Activated CD8-positive, alpha-beta memory T cell treated with anti-CD3 and anti-CD28 coated beads for 4 hours (primary cell): ENCODE results near the gene PTPN3.

ENCODE experiments used
- DNase-seq, 2 donors: peaks; one replicate each; pipeline ENCODE4 v3.0.0-alpha.2; 2020; ENCODE audit warnings: low read depth in 2 of 2

PTPN3 gene

DNA sequence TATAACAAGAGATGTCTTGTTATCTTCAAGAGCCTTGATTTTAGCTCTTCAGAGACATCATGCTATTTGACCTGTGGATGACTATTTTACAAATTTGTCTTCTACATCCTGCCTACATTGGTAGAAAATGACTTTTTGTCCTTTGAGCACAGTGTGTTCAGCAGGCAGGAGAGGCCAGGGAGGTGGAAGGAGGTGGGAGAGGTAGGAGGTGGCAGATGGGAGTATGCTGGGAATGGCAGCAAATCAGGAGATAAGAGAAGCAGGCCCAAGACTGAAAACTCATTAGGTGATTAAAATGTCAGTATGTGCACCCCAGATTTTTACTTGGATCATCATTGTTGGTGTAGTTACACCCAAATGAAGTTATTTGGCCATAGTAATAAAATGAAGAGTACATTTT, 44.1 kb downstream of the PTPN3 start:
- no peak for DNase-seq

DNA sequence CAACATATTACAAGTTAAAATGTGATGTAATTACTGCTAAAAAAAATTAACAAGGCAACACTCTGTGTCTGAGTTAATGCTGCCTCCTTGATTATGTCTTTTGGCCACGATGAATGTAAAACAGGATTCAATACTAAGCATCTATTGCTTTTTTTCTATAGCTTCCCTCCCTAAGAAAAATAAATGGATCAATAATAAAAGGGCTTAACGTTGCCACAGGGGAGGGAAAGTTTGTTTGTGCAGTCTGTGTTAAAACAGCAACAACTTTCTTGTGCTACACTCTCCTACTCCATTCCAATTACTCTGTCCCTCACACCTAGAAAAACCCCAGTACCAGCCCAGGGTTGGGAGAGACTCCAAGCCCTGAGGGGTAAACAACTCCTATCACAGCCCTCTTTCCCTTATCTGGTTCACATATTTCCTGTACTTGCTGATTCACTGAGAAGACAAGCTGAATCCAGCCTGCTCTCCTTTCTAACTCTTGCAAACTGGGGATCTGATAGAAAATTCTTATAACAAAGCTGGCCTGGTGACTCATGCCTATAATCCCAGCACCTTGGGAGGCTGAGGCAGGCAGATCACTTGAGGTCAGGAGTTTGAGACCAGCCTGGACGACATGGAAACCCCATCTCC, 44.8 kb downstream of the PTPN3 start:
- DNase-seq: no peak

- no peak for DNase-seq
Measured at GRCh38 chr9:109452761-109453160, 45.3 kb downstream of the PTPN3 start.

- no peak for DNase-seq
Measured at GRCh38 chr9:109451311-109452025, 46.6 kb downstream of the PTPN3 start.

GRCh38 chr9:109450346-109450745, 47.8 kb downstream of the PTPN3 start:
- no peak for DNase-seq

GRCh38 chr9:109449036-109449798, 48.9 kb downstream of the PTPN3 start:
- DNase-seq: no peak

- DNase-seq: no peak
Measured at GRCh38 chr9:109448223-109448622, 49.9 kb downstream of the PTPN3 start.

DNA sequence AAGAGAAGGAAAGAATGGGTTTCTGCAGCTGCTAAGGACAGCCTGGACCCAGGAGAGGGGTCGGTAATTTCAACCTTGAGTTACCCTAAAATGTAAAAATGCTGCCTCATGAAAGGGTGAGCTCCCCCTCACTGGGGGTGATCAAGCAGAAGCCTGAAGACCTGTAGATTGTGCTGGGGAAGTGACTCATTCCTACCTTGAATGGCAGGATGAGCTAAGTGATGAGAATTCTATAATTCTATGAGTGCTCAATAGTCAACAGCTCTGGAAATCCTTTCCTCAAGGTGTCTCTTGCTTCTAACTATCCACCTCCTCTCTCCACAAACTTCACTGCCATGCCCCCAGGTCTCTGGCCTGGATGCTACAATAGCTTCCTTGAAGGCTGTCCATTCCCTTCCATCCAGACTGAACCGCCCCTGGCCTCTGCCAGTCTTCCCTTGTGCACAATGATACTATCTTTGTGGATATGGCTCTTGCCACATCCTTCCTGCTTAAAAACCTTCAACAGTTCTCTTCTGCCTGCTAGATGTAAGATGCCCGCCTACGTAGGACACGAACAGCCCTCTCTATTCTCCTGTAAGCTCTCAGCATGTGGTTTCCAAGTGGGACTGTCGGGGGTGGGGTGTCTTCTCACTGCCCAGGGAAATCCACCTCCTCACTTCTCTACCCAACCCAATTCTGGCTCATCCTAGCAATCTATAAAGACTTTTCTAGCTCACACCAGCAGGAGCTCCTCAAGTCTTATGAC, 50.6 kb downstream of the PTPN3 start:
- DNase-seq: no peak

DNA sequence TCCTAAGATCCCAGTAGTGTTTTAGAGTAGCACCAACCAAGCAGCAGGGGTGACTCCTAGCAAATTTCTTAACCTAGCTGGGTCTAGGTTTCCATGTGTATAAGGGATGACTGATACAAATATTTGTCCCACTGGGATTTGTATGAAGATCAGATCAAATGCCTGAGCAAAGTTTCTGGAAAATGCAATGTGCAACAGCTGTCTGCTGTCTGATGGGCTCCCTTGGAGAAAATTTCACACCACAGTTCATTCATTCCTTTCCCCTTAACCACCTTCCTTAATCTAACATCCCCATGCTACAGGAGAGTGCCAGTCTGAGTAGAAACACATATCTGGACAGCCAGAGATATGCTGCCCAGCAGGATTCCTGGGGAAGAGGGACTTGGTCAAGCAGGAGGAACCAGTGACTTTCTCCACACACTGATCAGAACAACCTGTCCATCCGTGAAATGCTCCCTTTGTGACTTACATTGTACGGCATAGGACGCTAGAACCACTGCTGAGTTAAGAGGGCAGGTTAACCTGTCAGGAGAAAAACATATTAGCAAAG, 53.3 kb downstream of the PTPN3 start:
- no peak for DNase-seq

DNA sequence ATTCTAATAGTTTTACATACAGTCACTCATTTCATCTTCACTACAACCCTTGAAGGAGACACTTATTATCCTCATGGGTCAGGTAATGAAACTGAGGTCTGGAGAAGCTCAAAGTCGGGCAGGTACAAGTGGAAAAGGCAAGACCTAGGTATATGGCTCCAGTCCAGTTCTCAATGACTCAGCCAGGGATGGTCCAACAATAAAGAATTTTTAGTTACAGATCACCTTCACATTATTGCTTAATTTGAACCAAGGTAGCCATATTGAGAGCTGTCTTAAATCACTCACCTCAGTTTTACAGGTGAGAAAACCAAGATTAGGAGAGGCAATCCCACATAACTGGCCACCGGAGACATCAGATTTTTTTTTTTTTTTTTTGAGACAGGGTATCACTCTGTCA, 55.4 kb downstream of the PTPN3 start:
- no peak for DNase-seq

- no peak for DNase-seq
Measured at GRCh38 chr9:109441296-109441695, 56.8 kb downstream of the PTPN3 start.

- no peak for DNase-seq
Measured at GRCh38 chr9:109440797-109441287, 57.3 kb downstream of the PTPN3 start.

- DNase-seq: no peak
Measured at GRCh38 chr9:109440117-109440515, 58.0 kb downstream of the PTPN3 start.

- DNase-seq: no peak
Measured at GRCh38 chr9:109439378-109440116, 58.6 kb downstream of the PTPN3 start.

GRCh38 chr9:109437286-109437685, 60.8 kb downstream of the PTPN3 start:
- DNase-seq: no peak

GRCh38 chr9:109436071-109436470, 62.0 kb downstream of the PTPN3 start:
- DNase-seq: no peak

DNA sequence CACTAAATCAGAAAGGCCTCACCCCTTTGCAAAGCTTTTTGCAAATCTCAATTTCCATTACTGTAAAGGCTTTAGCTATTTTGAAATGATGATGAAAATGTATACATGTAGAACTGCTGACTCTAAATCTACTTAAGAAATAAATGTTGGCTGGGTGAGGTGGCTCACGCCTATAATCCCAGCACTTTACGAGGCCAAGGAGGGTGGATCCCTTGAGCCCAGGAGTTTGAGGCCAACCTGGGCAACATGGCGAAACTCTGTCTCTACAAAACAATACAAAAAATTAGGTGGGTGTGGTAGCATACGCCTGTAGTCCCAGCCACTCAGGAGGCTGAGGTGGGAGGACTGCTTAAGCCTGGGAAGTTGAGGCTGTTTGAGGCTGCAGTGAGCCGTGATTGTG, 64.6 kb downstream of the PTPN3 start:
- no peak for DNase-seq

DNA sequence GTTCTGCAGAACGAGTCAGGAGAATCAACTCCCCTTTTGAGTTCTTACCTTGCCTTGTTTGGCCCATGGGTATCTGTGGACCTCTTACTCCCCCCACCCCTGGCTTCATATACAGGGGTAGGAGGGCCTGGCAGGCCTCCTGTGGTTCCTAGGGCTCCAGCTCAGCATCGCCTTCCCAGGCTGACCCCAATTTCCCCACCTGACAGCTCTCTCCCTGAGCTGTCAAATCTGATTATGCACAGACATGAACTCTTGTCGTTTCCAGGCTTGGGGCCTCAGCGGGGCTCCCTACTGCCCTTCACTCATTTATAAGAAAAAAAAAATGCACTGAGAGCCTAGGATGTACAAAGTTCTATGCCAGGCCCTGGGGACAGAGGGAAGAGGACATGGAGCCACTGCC, 67.9 kb downstream of the PTPN3 start:
- no peak for DNase-seq

DNA sequence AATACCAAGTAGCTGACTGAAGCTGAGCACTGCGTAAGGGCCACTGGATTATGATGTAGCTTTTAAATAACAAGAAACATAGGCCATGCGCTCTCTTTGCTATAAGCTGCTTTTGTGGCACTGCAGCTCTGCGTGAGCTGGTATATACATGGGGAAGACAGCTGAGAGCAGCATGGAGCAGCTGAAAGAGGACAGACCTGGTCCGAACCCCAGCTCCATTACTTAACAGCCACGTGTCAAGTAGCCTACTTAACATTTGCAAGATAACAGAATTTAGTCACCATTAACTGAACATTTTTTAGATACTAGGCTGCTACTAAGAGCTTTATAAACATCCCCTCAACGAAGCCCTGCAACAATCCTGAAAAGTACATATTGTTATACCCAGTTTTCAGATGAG, 69.3 kb downstream of the PTPN3 start:
- DNase-seq: no peak

DNA sequence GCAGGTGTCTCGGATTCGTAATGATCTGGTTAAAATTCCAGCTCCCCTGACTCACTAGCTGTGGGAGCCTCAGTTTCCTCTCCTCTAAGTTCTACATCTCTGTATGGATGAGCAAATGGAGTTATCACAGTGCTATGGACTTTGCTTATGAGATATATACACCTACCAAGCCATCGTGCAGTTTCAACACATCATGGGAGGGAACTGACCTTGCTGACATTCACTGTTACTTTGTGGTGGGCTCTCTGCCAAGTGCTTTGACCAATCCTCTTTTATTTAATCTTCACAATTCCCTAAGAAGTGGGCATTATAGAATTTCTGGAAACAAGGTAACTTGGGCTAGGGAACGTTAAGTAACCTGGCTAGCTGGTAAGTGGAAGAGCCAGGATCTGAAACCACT, 70.2 kb downstream of the PTPN3 start:
- DNase-seq: no peak
